ENCODE results near the gene KCNMA1. TPM values are rescaled to one million over a fixed set of nuclear protein-coding genes. Genes with fewer than 3 reads are reported as not detected.
"Not testable (repeated sequence)": the region's sequence is repeated elsewhere in the genome, so short reads cannot be mapped to it uniquely, and the experiment has no call there.

Gene KCNMA1
- 95.5 and 98.1 TPM in 2 replicates for total RNA-seq
- long read RNA-seq, partial matches to known transcripts = 34 of 46 reads
- long read RNA-seq, other reads (novel, unspliced or antisense) = 12 of 46 reads

DNA sequence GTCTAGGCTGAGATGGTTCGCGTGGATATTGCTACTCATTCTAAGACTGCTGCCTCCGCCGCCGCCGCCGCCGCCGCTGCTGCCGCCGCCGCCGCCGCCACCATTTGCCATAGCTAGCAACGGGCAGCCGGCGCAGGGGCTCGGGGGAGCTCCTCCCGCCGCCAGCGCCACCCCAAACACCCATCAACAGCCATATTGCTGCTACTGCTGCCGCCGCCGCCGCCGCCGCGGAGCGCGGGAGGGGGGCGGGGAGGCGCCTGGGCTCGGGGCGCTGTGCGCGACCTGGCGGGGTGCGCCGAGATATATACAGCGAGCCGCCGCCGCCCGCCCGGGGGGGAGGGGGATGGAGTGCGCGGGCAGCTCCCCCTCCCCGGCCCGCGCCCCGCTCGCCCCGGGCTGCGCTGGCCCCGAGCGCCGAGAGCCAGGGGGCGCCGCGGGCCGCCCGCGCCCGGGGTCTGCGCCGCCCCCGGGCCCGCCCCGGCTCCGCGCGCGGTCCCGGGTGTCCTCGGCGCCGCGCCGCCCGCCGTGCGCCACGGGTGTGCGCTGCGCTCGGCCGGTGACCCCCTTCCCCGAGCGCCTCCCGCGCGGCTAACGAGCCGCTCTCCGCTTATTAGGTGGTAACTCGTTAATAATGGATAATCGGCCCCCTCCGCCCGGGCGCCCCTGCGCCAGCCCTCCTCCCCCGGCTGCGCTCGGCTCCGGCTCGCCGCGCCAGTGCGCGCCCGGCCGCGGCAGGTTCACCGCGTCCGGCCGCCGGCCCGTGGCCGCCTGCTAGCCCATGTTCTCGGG, at the start of gene KCNMA1:
Gene KCNMA1, minus strand, starts transcription at position 277 of the 789 bp plus-strand sequence.
- H3K27ac Mint-ChIP-seq (ENCODE audit: unreplicated experiment) = peak within 1 kb of the TSS; percentile 84
- H3K9me3 Mint-ChIP-seq (ENCODE audit: unreplicated experiment) = no peaks in the 10 kb centered on the region
- peaks cover 65% of the 10 kb centered on the region for H3K4me1 Mint-ChIP-seq (ENCODE audit: unreplicated experiment)
- peak within 1 kb of the TSS; percentile 99 for H3K4me3 Mint-ChIP-seq (ENCODE audit: unreplicated experiment)
- H3K36me3 Mint-ChIP-seq (ENCODE audit: unreplicated experiment) = no peaks in the 10 kb centered on the region
- DNase-seq (ENCODE audit: extremely low spot score, unreplicated experiment) = no peak
- TF ChIP-seq, protein P1, sequence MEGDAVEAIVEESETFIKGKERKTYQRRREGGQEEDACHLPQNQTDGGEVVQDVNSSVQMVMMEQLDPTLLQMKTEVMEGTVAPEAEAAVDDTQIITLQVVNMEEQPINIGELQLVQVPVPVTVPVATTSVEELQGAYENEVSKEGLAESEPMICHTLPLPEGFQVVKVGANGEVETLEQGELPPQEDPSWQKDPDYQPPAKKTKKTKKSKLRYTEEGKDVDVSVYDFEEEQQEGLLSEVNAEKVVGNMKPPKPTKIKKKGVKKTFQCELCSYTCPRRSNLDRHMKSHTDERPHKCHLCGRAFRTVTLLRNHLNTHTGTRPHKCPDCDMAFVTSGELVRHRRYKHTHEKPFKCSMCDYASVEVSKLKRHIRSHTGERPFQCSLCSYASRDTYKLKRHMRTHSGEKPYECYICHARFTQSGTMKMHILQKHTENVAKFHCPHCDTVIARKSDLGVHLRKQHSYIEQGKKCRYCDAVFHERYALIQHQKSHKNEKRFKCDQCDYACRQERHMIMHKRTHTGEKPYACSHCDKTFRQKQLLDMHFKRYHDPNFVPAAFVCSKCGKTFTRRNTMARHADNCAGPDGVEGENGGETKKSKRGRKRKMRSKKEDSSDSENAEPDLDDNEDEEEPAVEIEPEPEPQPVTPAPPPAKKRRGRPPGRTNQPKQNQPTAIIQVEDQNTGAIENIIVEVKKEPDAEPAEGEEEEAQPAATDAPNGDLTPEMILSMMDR (IDR thresholded peaks at IDR 0.05) = no peak
- H3K27me3 Mint-ChIP-seq (ENCODE audit: unreplicated experiment) = no peaks in the 10 kb centered on the region

DNA sequence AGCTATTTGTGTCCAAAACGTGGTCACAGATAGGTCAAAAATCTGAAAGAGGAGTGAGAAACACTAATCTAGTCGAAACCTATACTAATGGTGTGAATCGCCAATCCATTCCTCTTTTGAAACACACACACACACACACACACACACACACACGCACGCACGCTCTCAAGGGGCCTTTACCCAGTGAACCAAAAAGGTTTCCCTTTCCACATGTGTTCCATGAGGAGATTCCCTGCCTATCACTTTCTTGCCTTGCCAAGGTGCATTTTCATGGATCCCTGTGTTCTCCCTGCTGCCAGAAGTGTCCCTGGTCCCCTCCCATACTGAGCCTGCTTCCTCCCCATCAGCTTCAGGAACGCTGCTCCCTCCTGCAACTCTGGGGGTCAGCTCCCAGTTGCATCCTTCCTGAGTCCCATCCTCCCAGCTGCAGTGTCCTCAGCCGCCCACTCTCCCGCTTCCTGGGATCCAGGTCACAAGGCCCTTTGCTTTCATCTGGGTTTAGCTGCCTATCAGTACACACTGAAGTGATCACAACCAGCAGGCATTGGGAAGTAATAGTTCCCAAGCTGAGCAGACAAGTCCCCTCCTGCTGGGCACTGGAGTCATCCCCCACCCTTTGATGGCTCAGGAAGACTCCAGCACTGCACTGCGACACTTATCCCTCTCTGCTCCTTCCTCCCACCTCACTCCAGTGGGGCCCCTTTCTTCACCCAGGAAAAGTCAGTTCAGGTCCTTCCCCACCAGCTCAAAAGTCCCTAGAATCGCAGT, 49.2 kb upstream of the KCNMA1 start:
- Mint-ChIP-seq H3K9me3 (ENCODE audit: unreplicated experiment) (no peaks in the 10 kb centered on the region), H3K4me3 (ENCODE audit: unreplicated experiment) (no peak overlapping the region), H3K27me3 (ENCODE audit: unreplicated experiment) (peaks cover 6% of the 10 kb centered on the region), H3K36me3 (ENCODE audit: unreplicated experiment) (no peaks in the 10 kb centered on the region), H3K27ac (ENCODE audit: unreplicated experiment) (no peak overlapping the region), H3K4me1 (ENCODE audit: unreplicated experiment) (no peaks in the 10 kb centered on the region)
- DNase-seq (ENCODE audit: extremely low spot score, unreplicated experiment) = peak; percentile 69
- TF ChIP-seq, protein P1 (IDR thresholded peaks at IDR 0.05) = no peak

DNA sequence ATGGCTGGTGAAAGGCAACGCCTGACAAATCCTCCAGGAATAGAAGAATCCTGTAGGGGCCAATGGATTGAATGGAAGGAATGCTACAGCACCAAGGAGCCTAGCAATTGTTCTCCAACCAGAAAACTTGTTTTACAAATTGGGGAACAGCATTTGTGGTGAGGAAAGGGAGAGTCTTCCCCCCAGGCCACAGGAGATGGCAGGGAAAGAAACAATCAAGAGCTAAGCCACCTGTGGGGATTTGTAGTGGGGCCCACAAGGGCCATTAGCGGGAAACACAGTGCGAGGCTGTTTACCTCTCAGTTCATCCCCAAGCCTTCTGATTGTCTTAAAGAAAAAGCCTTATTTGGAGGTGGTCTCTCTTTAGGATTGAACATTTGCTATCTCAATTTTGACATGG, 48.5 kb upstream of the KCNMA1 start:
- Mint-ChIP-seq H3K4me1 (ENCODE audit: unreplicated experiment) (no peaks in the 10 kb centered on the region), H3K36me3 (ENCODE audit: unreplicated experiment) (no peaks in the 10 kb centered on the region), H3K27me3 (ENCODE audit: unreplicated experiment) (peaks cover 6% of the 10 kb centered on the region)

DNA sequence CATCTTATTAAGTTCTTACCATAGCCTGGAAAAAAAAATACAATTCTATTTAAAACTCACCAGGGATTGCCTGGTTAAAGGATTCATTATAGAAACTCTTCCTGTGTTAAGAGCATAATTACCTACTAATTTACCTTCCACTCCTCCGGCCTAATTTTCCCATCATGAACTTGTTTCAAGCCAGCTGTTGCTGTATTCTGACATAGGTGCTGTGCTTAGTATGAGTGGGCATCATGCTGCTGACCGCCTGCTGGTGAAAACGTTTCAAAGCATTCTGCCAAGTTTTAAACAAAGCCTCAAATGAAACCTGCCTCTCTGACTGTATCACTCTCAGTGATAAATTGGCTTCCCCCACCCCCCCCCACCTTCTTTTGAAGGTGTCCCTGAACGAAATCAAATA, 47.8 kb upstream of the KCNMA1 start:
- peaks cover 6% of the 10 kb centered on the region for H3K27me3 Mint-ChIP-seq (ENCODE audit: unreplicated experiment)
- no peaks in the 10 kb centered on the region for H3K36me3 Mint-ChIP-seq (ENCODE audit: unreplicated experiment)
- TF ChIP-seq, protein P1 (IDR thresholded peaks at IDR 0.05) = no peak
- H3K9me3 Mint-ChIP-seq (ENCODE audit: unreplicated experiment) = no peaks in the 10 kb centered on the region
- no peak overlapping the region for H3K4me3 Mint-ChIP-seq (ENCODE audit: unreplicated experiment)
- DNase-seq (ENCODE audit: extremely low spot score, unreplicated experiment) = no peak
- H3K4me1 Mint-ChIP-seq (ENCODE audit: unreplicated experiment) = no peaks in the 10 kb centered on the region
- H3K27ac Mint-ChIP-seq (ENCODE audit: unreplicated experiment) = no peak overlapping the region

More for the DNA sequence above, 48.5 kb upstream of the KCNMA1 start:
- H3K9me3 Mint-ChIP-seq (ENCODE audit: unreplicated experiment) = no peaks in the 10 kb centered on the region
- H3K4me3 Mint-ChIP-seq (ENCODE audit: unreplicated experiment) = no peak overlapping the region
- no peak for DNase-seq (ENCODE audit: extremely low spot score, unreplicated experiment)
- TF ChIP-seq, protein P1 (IDR thresholded peaks at IDR 0.05) = no peak
- no peak overlapping the region for H3K27ac Mint-ChIP-seq (ENCODE audit: unreplicated experiment)

DNA sequence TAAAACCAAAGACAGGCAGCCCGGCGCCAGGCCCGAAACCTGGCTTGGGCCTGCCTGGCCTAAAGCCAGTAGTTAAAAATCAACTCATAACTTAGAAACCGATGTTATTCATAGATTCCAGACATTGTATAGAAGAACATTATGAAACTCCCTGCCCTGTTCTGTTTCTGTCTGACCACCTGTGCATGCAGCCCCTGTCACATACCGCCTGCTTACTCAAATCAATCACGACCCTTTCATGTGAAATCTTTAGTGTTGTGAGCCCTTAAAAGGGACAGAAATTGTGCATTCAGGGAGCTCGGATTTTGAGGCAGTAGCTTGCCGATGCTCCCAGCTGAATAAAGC, 45.5 kb upstream of the KCNMA1 start:
- not testable (repeated sequence) for DNase-seq (ENCODE audit: extremely low spot score, unreplicated experiment); H3K4me1 Mint-ChIP-seq (ENCODE audit: unreplicated experiment); H3K9me3 Mint-ChIP-seq (ENCODE audit: unreplicated experiment); H3K27me3 Mint-ChIP-seq (ENCODE audit: unreplicated experiment); H3K4me3 Mint-ChIP-seq (ENCODE audit: unreplicated experiment); H3K36me3 Mint-ChIP-seq (ENCODE audit: unreplicated experiment); H3K27ac Mint-ChIP-seq (ENCODE audit: unreplicated experiment)

All from osteocyte (in vitro differentiated cells).